HCT116 (cell line): ENCODE measurements around the gene CCDC182.

Experiments used
- MAX ChIP-seq: IDR thresholded peaks from 2 replicates; pipeline ENCODE4 v1.6.1; 2012
- SIN3A ChIP-seq: IDR thresholded peaks from 2 replicates; pipeline ENCODE4 v1.6.1; 2012; ENCODE audit warnings: low read depth

DNA sequence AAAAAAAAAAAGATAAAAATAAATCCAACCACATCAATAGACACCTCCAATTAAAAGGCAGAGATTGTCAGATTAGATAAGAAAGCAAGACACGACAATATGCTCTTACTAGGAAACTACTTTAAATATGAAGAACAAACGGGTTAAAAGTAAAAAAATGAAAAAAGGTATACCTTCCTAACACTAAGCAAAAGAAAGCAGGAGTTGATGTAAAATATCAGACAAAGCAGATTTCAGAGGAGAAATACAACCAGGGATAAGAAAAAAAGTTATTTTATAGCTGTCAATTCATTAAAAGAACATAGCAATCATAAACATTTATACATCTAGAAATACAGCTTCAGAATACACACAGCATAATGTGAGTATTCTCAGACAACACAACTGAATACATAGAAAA lies 49.7 kb upstream of the CCDC182 start:
- TF ChIP-seq SIN3A (no peak), MAX (no peak)
